GM19463 (cell line): ENCODE measurements around the gene CNRIP1.
"Not testable (repeated sequence)": the region's sequence is repeated elsewhere in the genome, so short reads cannot be mapped to it uniquely, and the experiment has no call there.

Experiments
- ATAC-seq: cut with Tn5 transposase; IDR thresholded peaks from one replicate; pipeline ENCODE4 v1.9.1; 2021; ENCODE audit warnings: mild to moderate bottlenecking, moderate library complexity; ENCODE audit not compliant: unreplicated experiment

Gene CNRIP1, protein sequence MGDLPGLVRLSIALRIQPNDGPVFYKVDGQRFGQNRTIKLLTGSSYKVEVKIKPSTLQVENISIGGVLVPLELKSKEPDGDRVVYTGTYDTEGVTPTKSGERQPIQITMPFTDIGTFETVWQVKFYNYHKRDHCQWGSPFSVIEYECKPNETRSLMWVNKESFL

DNA sequence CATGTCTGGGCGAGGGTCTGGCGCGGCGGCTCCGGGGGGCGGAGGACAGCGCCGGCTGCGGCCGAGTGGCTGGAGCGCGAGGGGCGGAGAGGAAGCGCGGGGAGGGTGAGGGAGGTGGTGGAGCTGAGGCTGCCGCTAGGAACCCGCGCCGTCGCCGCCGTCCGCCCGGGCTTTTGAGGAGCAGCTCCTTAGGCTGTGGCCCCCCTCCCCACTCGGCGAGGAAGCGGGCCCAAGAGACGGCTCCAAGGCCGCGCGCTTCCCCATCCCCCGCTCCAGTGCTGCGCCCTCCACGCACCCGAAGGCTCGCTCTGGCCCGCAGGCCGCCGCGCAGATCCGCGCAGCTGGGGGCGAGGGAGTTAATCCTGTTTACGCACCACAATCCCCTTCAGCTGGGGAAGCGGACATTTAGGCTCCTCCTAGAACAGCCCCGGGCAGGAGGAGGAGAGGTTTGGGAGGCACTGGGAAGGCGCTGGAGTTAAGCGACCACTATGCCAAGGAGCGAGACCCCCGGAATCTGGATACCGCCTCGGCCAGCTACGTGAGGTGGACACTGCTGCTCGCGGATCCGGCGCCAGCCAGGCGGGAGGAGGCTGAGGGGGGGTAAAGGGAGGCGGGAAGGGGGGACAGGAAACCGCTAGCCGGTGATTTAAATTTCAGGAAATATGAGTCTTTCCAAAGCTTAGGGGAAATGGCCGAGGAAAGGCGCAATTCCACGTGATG, at the start of gene CNRIP1:
Gene CNRIP1, minus strand, starts transcription at position 552 of the 720 bp plus-strand sequence. Its CDS starts 549 bp downstream, at position 3.
- no peak for ATAC-seq

DNA sequence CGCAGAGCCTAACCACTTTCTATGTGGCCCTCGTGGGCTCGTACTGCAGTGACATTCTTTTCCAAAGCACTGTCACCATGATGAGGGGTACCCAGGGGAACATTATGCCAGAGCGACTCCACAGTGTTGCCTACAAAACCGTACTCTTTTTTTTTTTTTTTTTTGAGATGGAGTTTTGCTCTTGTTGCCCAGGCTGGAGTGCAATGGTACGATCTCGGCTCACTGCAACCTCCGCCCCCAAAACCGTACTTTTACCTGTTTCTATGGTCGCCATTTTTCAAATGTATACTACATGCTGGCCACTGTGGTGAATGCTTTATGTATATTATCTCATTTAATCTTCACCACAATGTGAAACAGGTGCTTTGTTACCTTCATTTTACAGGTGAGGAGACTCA, 49.6 kb upstream of the CNRIP1 start:
- ATAC-seq: no peak

DNA sequence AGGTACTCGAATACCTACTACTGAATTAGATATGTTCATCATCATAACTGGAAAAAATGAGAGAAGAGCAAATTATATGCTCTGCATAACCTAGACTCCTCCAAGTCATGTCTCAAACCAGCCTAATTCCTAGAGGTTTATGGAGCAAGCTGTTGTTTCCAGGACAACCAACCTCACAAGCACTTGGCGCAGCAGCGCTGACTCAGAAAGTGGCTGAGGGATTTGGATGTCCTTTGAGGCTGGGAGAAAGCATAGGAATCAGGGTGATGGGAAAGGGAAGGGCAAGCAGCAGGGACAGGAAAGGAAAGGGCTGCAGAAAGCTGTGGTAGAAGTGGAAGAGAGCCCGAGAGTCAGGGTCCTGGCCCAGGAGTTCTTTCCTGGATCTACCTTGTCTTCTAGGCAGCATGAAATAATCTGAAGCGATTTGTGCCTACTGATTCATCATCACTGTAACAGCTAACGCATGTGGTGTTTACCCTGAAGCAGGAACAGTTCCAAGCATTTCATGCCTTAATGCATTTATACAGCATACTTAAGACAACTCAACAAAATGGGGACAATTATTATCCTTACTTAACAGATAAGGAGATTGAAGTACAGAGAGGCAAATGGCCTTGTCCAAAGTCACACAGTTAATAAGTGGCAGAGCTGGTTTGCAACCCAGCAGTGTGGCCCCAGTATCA, 49.0 kb upstream of the CNRIP1 start:
- no peak for ATAC-seq

DNA sequence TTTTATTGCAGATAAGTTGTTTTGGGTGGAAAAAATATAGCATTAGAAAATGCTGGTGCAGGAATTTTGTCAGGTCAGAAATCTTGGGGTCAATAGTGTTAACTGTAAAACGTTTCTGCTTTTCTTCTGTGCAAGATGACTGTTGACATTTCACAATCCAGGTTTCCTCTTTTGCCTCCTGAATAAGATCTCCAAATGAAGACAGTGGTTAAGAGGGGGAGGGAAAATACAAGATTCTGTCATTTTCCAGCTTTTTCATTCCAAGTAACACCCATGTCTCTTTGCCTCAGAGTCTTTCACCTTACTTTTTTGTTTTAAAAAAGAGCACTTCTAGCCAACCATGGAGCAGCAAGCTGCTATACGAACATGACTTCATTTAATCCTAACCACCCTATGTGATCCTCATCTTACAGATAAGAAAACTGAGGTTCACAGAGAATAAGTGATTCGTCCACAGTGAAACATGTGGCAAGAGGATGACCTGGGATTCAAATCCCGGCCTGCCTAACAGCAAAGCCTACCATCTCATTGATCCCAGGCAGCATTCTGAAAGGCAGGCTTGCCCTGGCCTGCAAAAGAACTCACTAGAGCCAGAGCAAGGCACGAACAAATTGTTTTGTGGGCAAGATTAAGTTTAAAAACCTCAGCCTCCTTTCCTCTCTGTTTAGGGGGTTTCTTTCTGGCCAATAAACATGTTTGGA, 48.4 kb upstream of the CNRIP1 start:
- no peak for ATAC-seq

DNA sequence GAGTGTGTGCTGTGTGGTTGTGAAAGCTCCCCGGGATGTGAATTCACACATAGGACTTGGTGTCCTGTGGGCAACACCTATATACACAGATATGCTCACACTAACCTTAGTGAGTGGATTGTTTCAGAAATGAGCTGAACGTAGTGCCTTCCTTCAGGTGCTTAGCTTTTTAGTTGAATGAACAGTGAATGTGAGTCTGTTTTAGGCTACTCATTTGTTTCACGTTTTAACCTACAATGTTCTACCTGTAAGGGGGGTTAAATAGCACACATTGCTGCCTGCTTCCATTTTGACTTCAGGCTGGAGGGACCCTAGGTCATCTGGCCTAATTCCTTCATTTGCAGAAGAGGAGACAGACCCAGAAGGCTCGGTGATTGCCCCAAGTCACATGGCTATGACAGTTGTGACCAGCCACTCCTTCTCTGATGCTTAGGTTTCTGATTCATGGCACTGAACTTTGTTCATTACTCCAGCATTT, 46.4 kb upstream of the CNRIP1 start:
- peak; percentile 30 for ATAC-seq

DNA sequence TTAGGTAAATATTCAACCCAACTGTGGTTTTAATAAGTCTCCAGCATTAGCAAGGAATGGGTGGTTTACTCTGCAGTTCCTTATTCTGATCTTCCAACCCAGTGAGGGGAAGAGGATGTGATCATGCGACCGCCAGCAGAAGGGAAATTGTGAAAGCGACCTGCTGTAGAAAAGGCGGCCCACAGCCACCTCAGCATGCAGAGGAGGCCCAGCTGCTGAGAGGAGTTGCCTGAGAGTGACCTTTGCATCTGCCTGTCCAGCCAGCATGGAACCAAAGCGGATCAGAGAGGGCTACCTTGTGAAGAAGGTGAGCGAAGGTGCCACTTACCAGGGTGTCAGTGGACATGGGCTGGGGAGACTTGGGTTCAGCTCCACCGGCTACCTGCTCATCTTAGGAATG, 45.3 kb upstream of the CNRIP1 start, which contains the start of gene PLEK:
Gene PLEK, plus strand, starts transcription at position 196 of the 400 bp plus-strand sequence. Its CDS starts 70 bp downstream, at position 266.
- ATAC-seq: peak; percentile 74

DNA sequence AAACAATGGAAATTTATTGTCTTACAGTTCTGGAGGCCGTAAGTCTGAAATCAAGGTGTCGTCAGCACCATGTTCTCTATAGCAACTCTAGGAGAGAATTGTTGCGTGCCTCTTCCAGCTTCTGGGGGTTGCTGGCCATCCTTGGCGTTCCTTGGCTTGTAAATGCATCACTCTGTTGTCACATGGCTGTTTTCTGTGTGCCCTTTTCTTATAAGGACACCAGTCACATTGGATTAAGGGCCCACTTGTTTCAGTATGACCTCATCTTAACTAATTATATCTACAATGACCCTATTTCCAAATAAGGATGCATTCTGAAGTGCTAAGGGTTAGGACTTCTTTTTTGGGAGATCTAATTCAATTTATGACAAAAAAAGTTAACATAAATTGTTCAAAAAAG, 44.0 kb upstream of the CNRIP1 start:
- no peak for ATAC-seq

DNA sequence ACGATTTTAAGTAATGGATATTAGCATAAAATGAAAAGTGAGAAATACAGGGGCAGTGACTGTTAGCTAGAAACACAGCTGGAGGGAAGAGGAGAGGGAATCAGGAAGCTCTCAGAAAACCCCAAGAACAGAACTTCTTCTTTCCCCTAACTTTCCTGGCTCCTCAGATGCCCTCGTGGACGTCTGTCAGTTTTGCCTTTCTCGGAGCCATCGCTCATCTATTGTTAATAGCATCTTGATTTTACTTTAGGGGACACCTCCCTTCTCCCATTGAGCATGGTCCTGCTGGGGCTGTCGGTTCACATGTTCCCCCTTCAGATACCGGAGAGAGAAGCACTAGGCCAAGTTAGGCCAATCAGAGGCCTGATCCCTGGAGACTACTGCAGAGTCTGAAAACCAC, 43.0 kb upstream of the CNRIP1 start:
- no peak for ATAC-seq

DNA sequence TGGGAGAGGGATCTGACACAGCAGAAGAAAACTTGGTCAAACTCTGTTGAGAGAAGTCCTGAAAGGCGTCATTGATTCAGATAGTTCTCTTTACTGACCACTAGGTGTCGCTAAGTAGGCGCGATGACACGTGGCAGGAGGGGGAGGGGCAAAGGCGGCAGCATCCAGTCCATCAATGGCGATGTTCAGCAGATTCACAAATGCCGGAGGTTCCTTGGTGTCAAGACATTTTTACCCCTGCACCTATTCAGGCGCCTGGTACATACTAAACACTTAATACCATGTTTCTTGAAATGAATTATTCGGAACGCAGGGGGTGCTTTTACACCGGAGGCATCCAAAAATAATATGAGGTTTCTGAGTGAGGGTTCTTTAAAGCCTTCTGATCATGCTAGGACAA, 42.3 kb upstream of the CNRIP1 start:
- peak; percentile 28 for ATAC-seq

DNA sequence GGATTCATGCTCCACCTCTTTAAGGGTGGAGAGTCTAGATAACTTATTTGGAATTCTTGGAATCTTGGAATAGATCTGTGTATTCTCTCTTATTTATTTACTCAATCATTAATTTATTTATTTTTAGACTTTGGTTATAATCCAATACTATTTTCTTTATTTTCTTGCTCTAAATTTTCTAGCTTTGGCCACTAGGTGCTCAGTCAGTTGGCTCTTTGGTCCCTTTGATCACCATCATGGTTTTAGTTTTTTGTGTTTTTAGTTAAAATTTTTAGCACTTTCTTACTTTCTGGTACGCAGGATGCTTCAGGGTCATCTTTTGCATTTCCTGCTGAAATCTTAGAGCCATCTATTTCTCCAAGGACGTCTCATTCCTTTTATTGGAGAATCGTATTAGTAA, 40.1 kb upstream of the CNRIP1 start:
- no peak for ATAC-seq

DNA sequence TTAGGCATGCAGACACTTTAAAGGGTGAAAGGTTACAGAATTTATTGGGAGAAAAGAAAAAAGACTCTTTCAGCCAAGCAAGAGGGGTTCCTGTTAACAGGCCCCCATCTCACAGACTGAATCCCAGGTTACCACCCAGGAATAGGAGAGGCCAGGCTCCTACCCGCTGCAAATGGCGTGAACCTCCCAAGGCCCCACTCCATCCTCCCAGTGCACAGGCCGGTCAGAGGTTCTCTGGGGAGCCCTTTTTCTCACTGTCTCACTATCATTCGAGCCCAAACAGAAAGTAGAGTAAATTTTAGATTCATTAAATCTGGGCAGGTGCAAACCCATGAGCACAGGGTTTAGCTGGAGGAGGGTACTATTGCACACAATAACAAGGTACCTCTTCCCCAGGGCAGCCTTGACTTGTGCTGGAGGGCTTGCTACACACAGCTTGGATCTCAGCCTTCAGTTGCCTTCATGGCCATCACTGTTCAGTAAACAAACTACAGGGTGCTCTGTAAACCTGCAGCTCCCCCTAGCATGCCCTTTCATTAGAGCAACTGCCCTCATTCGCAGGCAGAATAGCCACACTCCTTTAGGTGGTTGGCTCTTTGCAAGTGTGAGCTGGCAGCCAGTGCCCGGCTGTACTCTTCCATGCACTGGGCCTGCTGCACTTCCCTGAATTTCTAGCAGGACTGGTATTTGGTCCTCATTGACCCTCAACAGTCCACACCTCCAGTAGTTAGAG, 38.0 kb upstream of the CNRIP1 start:
- peak; percentile 70 for ATAC-seq

DNA sequence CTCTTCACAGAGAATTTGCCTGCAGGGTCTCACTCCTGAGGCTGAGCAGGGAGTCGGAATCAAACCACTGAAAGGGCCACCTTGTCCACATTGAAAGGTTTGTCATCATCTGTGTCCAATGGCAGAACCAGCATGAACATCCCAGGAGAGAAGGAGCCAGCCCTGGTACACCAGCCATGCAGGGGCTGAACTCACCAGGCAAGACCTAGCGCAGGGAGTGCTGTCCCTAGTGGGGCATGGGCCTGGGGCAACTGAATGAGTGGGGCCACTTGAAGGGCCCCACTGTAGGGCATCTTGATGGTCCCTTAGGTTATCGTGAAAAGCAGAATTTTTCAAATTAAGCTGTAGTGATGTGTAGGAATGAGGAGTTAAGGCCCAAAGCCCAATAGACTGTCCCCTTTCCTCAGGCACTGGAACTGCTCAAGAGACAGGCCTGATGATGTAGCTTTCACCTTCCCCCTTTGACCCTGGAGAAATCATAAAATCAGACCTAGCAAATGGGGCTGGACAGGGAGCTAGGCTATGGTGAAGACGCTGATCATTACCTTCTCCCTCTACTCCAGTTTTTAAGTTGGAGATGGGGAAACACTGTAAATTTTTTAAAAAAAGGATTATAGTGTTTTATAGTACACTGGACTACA, 37.0 kb upstream of the CNRIP1 start:
- ATAC-seq: no peak

DNA sequence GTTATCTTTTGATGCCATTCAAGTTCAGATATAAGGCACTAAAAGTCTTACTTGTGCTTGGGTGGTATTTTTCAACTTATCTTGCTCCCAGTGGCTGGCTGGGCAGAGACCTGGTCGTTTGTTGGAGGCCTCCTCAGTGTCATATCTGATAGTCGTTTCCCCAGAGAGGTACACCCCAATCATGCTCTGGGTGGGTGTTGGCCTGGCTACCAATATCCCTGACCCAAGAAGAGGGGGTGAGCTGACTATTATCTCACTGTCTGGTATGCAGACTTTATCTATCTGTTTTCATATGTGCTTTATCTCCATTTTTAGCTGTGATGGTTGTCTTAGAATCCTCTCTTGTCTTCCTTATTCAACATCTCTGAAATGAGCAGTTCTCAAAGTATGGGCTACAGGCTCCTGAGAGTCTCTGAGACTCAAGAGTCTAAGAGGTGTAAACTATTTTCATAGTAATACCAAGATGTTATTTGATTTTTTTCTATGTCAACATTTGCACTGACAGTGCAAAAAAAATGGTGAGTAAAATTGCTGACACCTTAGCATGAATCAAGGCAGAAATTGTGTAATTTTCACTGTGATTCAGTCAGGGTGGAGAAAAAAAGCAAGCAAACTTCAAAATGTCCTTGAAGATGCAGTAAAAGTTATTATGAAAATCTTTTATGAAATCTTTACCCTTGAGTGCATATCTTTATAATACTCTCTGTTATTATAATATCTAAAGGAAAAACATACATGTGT, 33.1 kb upstream of the CNRIP1 start:
- no peak for ATAC-seq

DNA sequence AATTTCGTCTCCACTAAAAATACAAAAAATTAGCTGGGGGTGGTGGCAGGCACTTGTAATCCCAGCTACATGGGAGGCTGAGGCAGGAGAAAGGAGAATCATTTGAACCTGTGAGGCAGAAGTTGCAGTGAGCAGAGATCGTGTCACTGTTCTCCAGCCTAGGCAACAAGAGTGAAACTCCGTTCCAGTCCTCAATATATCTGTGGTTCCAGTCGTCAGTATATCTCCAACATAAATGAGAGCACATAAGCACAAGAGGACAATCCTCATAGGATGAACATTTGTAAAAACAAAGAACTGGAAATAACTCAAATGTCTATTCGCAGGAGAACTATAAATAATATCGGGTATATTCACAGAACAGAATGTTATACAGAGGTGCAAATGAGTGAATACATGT, 32.2 kb upstream of the CNRIP1 start:
- no peak for ATAC-seq

DNA sequence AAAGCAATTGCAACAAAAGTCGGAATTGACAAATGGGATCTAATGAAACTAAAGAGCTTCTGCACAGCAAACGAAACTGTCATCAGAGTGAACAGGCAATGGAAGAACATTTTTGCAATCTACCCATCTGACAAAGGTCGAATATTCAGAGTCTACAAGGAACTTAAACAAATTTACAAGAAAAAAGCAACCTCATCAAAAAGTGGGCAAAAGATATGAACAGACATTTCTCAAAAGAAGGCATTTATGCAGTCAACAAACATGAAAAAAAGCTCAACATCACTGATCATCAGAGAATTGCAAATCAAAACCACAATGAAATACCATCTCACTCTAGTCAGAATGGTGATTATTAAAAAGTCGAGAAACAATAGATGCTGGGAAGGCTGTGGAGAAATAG, 29.3 kb upstream of the CNRIP1 start:
- not testable (repeated sequence) for ATAC-seq

DNA sequence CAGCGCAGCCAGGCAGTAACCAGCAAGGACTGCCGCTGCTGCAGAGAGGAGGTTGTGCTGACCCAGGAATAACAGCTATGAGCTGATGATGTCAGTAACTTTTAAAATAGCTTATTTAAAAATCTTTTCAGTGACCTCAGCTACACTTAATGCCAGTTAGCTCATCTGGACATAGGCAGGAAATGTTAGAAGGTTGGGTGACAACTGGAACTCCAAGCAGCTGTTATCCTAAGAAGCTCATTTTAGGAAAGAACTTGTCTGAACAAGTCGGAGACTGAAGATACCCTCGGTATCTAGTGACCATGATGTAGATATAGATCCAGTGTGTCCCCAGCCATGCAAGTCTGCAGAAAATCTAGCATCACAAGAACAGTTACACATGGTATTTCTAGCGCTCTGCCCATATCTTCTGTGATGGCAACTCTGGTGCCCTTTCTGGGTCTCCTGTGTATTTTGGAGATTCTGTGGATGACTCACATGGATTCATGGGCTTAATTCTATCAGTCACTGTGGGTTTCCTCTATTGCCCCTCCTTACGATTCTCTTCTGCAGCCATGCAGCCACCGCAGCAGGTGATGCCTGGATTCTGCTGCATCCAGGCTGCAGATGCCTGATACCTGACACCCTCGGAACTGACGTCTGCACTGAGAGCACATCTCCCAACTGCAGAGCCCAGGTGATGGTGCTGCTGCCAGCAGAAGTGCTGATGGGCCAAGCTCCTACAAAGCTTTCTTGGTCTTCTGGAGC, 25.6 kb upstream of the CNRIP1 start:
- ATAC-seq: no peak

DNA sequence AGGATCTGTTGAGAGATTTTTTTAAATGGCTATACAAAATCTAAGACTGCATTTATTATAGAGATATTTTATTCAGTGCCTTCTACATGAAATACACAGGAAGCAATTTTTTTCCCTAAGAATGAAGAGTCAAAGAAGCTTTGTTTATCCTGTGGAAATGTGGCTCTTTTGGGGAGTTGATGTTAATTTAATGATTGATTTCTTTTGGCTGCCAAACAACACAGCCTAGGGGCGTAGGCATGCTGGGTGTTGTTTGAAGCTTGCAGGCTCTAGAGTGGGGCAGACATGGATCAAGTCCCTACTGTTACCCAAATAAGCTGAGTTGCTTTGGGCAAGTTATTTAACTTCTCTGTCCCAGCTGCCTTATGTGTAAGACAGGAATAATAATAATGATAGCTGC, 24.3 kb upstream of the CNRIP1 start:
- ATAC-seq: no peak

DNA sequence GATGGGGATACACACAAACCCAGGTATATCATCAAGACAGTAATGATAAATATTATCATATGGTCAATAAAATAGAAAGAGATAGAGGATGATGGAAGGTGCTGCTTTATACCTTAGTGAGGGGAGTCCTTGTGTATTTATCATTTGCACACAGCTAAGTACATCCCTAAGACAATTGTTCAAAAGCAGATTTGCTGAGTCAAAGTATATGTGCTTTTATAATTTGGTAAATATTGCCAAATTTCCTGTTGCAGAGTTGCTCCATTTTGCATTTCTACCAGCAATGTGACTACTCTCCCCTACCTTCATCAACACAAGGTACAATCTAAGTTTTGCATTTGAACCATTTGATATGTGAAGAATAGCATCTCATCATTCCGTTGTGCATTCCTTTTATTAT, 22.7 kb upstream of the CNRIP1 start:
- ATAC-seq: no peak

DNA sequence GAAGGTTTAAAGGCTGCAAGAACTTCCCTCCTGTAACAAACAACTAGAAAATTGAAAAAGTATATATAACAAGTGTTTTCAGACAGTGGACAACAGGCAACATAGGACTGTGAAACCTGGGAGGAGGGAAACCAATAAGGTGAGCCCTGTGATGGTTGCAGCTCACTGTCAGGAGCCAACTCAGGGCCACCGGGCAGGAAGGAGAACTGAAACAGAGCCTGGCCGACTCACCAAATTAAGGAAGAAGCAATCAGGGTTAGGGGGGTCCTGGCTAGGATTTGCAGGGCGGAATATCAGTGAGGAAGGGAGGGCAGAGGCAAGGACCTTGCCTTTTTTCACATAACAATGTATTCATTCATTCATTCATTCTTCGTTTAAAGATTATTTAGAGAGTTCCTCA, 21.8 kb upstream of the CNRIP1 start:
- ATAC-seq: no peak
